ENCODE data around the gene TGFA. TPM values are rescaled to one million over a fixed set of nuclear protein-coding genes. Genes with fewer than 3 reads are reported as not detected.

Gene TGFA
- polyA plus RNA-seq, 1 donor (not counting 4 experiments of a cell fraction or from before 2014, with no cell fraction given) = 51.7 TPM

- Histone ChIP-seq H4K20me1 (ENCODE audit: control insufficient read depth, extremely low read depth, insufficient read depth, low read length) (no peaks in the 10 kb centered on the region), H3K27me3 (ENCODE audit: control insufficient read depth, extremely low read depth, insufficient read depth, low read length) (no peaks in the 10 kb centered on the region), H3K4me2 (ENCODE audit: control insufficient read depth, extremely low read depth, insufficient read depth, low read depth, low read length) (no peak overlapping the region), H3K4me1 (ENCODE audit: control insufficient read depth, extremely low read depth, insufficient read depth, low read length) (no peaks in the 10 kb centered on the region), H3K9ac (ENCODE audit: control insufficient read depth, extremely low read depth, insufficient read depth, low read length) (no peak overlapping the region), H3K36me3 (ENCODE audit: control insufficient read depth in 2 of 2, extremely low read depth in 1 of 2, insufficient read depth in 2 of 2, low read length in 2 of 2) (peaks cover 10 to 11% of the 10 kb centered on the region in 2 experiments), H3K4me3 (ENCODE audit: control insufficient read depth in 2 of 3, extremely low read depth in 1 of 3, insufficient read depth in 2 of 3, low read depth in 1 of 3, low read length in 3 of 3) (no peak overlapping the region), H2AFZ (ENCODE audit: control insufficient read depth, low read length) (no peak overlapping the region), H3K9me3 (ENCODE audit: control insufficient read depth, low read depth, low read length) (no peaks in the 10 kb centered on the region), H3K27ac (ENCODE audit: control insufficient read depth, insufficient read depth, low read length) (no peak overlapping the region), H3K79me2 (ENCODE audit: control insufficient read depth, insufficient read depth, low read length) (no peaks in the 10 kb centered on the region), H3K9me1 (ENCODE audit: control insufficient read depth, extremely low read depth, insufficient read depth, low read length) (no peaks in the 10 kb centered on the region)
- dilution Hi-C loops (cut with MboI; ENCODE audit: extremely low pct_ligation_motif_present, low sequenced_read_pairs) = no loop called here
- TF ChIP-seq CTCF (optimal IDR thresholded peaks at IDR 0.05 in 1 of 3, IDR thresholded peaks at IDR 0.05 in 1 of 3, conservative IDR thresholded peaks at IDR 0.05 in 1 of 3; ENCODE audit: extremely low read depth in 1 of 3, insufficient read depth in 2 of 3, low read length in 3 of 3) (no peak), EZH2 (IDR thresholded peaks at IDR 0.05; ENCODE audit: low read length) (no peak)
- DNase-seq (ENCODE audit: low read depth, low spot score) = no peak
- FAIRE-seq = no peak
Observed at GRCh38 chr2:70442301-70443077, 111.1 kb downstream of the TGFA start.

- H3K36me3 ChIP-seq (ENCODE audit: control insufficient read depth in 2 of 2, extremely low read depth in 1 of 2, insufficient read depth in 2 of 2, low read length in 2 of 2) = peaks cover 6 to 10% of the 10 kb centered on the region in 2 experiments
- H3K4me1 ChIP-seq (ENCODE audit: control insufficient read depth, extremely low read depth, insufficient read depth, low read length) = no peaks in the 10 kb centered on the region
- H3K79me2 ChIP-seq (ENCODE audit: control insufficient read depth, insufficient read depth, low read length) = no peaks in the 10 kb centered on the region
- H3K9ac ChIP-seq (ENCODE audit: control insufficient read depth, extremely low read depth, insufficient read depth, low read length) = no peak overlapping the region
- no peaks in the 10 kb centered on the region for H4K20me1 ChIP-seq (ENCODE audit: control insufficient read depth, extremely low read depth, insufficient read depth, low read length)
- no peak for TF ChIP-seq EZH2 (IDR thresholded peaks at IDR 0.05; ENCODE audit: low read length)
- TF ChIP-seq CTCF (optimal IDR thresholded peaks at IDR 0.05 in 1 of 3, IDR thresholded peaks at IDR 0.05 in 1 of 3, conservative IDR thresholded peaks at IDR 0.05 in 1 of 3; ENCODE audit: extremely low read depth in 1 of 3, insufficient read depth in 2 of 3, low read length in 3 of 3) = no peak
- dilution Hi-C loops (cut with MboI; ENCODE audit: extremely low pct_ligation_motif_present, low sequenced_read_pairs) = no loop called here
- no peaks in the 10 kb centered on the region for H3K27me3 ChIP-seq (ENCODE audit: control insufficient read depth, extremely low read depth, insufficient read depth, low read length)
- H3K9me3 ChIP-seq (ENCODE audit: control insufficient read depth, low read depth, low read length) = no peaks in the 10 kb centered on the region
- no peak for FAIRE-seq
- no peak overlapping the region for H3K4me2 ChIP-seq (ENCODE audit: control insufficient read depth, extremely low read depth, insufficient read depth, low read depth, low read length)
- H3K9me1 ChIP-seq (ENCODE audit: control insufficient read depth, extremely low read depth, insufficient read depth, low read length) = no peaks in the 10 kb centered on the region
- H3K4me3 ChIP-seq (ENCODE audit: control insufficient read depth in 2 of 3, extremely low read depth in 1 of 3, insufficient read depth in 2 of 3, low read depth in 1 of 3, low read length in 3 of 3) = no peak overlapping the region
- no peak for DNase-seq (ENCODE audit: low read depth, low spot score)
- no peak overlapping the region for H3K27ac ChIP-seq (ENCODE audit: control insufficient read depth, insufficient read depth, low read length)
- H2AFZ ChIP-seq (ENCODE audit: control insufficient read depth, low read length) = no peak overlapping the region
Observed at GRCh38 chr2:70440621-70441020, 113.0 kb downstream of the TGFA start.
